Cardiac fibroblast (primary cell): ENCODE results near the gene CCR5.
"Not testable (repeated sequence)": the region's sequence is repeated elsewhere in the genome, so short reads cannot be mapped to it uniquely, and the experiment has no call there.

ENCODE experiments used
- DNase-seq, 2 donors: peaks; one replicate each; pipeline versions ENCODE4 v3.0.0 to v3.0.0-alpha.2; 2010; ENCODE audit warnings: low read depth in 2 of 2
- H3K4me3 ChIP-seq, 2 donors: replicated peaks in 1 of 2; 1 replicate in 1 of 2; 2 replicates in 1 of 2; pipeline ENCODE4 v1.5.1; 2011; ENCODE audit warnings: low read depth in 2 of 2, low read length in 2 of 2, mild to moderate bottlenecking in 2 of 2, moderate library complexity in 1 of 2
- TF ChIP-seq, protein P1 (sequence below): IDR thresholded peaks from one replicate; pipeline ENCODE4 v1.5.1; 2011; ENCODE audit warnings: low read depth, mild to moderate bottlenecking, low read length, inconsistent platforms

The CCR5 gene

DNA sequence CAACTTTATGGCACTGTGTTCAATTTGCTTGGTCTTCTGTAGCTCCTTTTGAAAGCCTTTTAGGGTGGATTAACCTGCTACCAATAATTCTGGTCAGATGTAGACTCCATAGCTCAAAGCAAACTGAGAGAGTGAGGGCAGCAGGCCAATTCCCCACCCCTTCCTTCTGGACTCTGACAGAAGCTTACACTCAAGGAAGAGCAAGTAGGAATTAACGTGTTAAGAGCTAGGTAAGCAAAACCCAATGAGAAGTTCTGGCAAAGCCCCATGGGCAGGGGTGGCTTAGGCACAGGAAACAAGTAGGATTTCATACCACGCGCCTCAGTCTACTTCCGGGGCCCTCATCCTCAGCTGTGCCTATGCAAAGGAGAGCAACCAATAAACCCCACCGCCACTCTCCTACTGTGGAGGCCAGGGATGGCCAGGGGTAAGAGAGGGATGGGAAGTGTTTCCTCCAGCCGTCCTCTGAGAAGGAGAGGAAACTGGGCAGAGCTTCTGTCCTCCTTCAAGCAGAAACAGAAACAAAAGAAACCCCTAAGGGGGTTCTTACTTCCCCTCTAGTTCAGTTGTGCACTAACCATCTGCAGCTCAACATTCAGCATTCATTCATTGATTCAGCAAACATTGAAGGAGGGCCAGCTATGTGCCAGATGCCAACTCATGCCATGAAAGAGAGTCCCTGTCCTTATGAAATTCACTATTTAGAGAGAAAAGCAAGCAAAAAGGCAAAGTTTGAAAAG lies 12.6 kb downstream of the CCR5 start:
- TF ChIP-seq, protein P1, sequence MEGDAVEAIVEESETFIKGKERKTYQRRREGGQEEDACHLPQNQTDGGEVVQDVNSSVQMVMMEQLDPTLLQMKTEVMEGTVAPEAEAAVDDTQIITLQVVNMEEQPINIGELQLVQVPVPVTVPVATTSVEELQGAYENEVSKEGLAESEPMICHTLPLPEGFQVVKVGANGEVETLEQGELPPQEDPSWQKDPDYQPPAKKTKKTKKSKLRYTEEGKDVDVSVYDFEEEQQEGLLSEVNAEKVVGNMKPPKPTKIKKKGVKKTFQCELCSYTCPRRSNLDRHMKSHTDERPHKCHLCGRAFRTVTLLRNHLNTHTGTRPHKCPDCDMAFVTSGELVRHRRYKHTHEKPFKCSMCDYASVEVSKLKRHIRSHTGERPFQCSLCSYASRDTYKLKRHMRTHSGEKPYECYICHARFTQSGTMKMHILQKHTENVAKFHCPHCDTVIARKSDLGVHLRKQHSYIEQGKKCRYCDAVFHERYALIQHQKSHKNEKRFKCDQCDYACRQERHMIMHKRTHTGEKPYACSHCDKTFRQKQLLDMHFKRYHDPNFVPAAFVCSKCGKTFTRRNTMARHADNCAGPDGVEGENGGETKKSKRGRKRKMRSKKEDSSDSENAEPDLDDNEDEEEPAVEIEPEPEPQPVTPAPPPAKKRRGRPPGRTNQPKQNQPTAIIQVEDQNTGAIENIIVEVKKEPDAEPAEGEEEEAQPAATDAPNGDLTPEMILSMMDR = no peak

DNA sequence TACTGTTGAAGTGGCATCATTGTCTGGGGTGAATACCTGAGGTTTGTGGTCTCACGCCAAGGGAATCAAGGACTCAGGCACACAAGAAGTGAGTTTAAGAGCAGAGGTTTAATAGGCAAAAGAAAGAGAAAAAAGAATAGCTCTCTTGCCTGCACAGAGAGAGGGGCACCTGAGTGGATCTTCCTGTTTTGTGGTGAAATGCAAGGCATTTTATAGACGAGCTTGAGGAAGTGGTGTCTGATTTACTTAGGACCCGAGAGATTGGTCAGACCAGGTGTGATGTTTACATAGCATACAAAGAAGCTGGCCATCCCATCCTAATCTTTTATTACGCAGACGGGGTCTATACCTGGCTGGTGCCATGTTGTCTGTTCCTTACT lies 13.2 kb downstream of the CCR5 start:
- DNase-seq = no peak
- H3K4me3 ChIP-seq = no peak overlapping the region
- TF ChIP-seq, protein P1 = no peak

More for the DNA sequence above, 12.6 kb downstream of the CCR5 start:
- no peak for DNase-seq
- no peak overlapping the region for H3K4me3 ChIP-seq

DNA sequence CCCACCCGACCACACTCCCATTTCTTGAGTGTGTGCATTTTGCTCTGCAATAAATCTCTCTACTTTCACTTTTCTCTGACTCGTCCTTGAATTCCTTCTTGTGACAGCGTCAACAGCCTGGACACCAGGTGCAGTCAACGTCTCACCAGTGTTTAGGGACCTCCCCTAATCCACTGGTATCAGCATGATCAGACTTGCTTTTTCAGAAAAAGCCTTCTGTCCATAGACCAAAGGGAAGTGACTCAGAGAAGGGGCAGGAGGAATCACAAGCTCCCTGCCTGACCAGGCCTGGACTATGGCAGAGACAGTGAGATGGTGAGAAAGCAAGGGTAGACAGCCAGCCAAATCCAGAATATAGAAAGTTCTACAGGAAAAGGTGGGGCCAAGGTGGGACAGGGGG lies 15.5 kb downstream of the CCR5 start:
- TF ChIP-seq, protein P1 = no peak
- peak in 1 of 2 donors; percentile 72 for DNase-seq
- H3K4me3 ChIP-seq = no peak overlapping the region

DNA sequence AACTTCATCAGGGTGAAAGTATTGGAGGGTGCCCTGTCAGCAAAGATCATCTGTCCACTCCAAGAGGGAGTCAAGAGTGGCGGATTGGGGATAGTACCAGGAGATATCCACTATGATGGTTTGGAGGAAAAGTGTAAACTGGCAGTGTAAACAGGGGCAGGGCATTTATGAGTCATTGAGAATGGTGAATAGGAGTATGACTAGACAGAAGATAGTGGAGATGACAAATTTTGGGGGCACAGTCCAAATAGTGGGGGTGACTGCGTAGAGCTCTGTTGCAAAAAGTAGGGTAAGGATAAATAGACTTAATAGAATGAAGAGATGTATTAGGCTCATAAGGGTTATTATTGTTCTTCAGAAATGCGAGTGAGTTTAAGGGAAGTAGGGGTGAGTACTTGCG lies 18.1 kb downstream of the CCR5 start:
- not testable (repeated sequence) for H3K4me3 ChIP-seq, DNase-seq

DNA sequence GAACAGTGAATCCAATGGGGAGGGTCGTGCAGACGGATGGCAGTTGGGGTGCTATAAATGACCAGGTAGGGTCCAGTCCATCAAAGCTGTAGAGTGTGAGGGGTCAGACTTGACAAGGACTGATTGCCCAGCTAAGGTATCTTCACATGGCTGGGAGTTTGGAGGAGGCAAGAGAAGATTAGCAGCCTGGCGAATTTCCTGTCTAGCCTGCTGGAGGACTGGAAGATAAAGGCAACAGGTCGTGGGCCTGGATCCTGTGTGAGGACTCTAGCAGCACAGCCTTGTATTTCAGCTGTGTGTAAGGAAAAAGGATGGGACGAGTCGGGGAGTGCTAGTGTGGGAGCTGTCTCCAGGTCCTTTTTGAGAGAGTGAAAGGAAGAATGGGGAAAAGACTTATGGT lies 18.6 kb downstream of the CCR5 start:
- TF ChIP-seq, protein P1 = no peak
- DNase-seq = no peak

DNA sequence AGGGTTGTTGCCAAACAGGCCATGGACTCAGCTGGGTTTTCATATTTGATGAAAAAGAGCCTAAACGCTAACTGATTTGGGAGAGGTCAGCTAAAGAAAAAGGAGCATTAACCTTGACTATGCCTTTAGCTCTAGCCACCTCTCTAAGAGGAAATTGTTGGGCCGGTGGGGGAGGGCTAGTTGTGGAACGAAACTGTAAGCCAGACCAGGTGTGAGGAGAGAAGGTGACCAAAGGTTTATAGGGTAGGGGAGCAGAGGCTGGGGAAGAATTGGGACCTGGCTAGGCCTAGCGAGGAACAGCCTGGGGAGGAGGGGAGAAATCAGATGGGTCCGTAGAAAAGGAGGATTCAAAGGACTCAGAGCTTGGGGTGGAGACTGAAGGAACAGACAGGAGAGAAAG lies 20.8 kb downstream of the CCR5 start:
- not testable (repeated sequence) for DNase-seq, H3K4me3 ChIP-seq

More for the DNA sequence above, 18.6 kb downstream of the CCR5 start:
- no peak overlapping the region for H3K4me3 ChIP-seq

DNA sequence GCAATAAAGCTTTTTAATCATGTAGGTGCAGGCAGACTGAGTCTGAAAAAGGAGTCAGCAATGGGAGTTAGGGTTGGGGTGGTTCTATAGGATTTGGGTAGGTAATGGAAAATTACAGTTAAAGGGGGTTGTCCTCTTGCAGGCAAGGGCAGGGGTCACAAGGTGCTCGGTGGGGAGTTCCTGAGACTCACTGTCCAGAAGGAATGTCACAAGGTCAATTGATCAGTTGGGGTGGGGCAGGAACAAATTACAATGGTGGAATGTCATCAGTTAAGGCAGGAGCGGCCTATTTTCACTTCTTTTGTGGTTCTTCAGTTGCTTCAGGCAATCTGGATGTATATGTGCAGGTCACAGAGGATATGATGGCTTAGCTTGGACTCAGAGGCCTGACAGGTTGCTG lies 22.3 kb downstream of the CCR5 start:
- no peak for DNase-seq
- TF ChIP-seq, protein P1 = no peak
- no peak overlapping the region for H3K4me3 ChIP-seq
